ENCODE measurements around the gene YARS2.
"Not testable (repeated sequence)": the region's sequence is repeated elsewhere in the genome, so short reads cannot be mapped to it uniquely, and the experiment has no call there.

YARS2 gene

GRCh38 chr12:32726286-32726685, 29.4 kb downstream of the YARS2 start:
- no peak for DNase-seq (ENCODE audit: low spot score)
- no peak overlapping the region for H3K27ac ChIP-seq
- ChIA-PET CTCF (no interaction called here), POLR2A (ENCODE audit: low non-redundant PET) (no interaction called here)
- TF ChIP-seq CTCF (conservative IDR thresholded peaks at IDR 0.05; ENCODE audit: low read depth) = no peak

- DNase-seq (ENCODE audit: low spot score); POLR2A ChIA-PET (ENCODE audit: low non-redundant PET); CTCF ChIA-PET; H3K27ac ChIP-seq: not testable (repeated sequence)
Observed at GRCh38 chr12:32725308-32725707, 30.4 kb downstream of the YARS2 start.

GRCh38 chr12:32718926-32719325, 36.8 kb downstream of the YARS2 start:
- TF ChIP-seq CTCF (conservative IDR thresholded peaks at IDR 0.05; ENCODE audit: low read depth) = no peak
- POLR2A ChIA-PET (ENCODE audit: low non-redundant PET) = no interaction called here
- CTCF ChIA-PET = no interaction called here
- H3K27ac ChIP-seq = peak overlapping the region; percentile 62; the same call in 1 of the 2 replicates
- DNase-seq (ENCODE audit: low spot score) = peak; percentile 53

GRCh38 chr12:32714772-32715171, 40.9 kb downstream of the YARS2 start:
- no peak for TF ChIP-seq CTCF (conservative IDR thresholded peaks at IDR 0.05; ENCODE audit: low read depth)
- no peak overlapping the region for H3K27ac ChIP-seq
- POLR2A ChIA-PET (ENCODE audit: low non-redundant PET) = no interaction called here
- no peak for DNase-seq (ENCODE audit: low spot score)
- CTCF ChIA-PET = no interaction called here

- POLR2A ChIA-PET (ENCODE audit: low non-redundant PET) = no interaction called here
- CTCF ChIA-PET = no interaction called here
Observed at GRCh38 chr12:32708926-32709325, 46.8 kb downstream of the YARS2 start.

GRCh38 chr12:32706335-32707024, 49.2 kb downstream of the YARS2 start:
- CTCF ChIA-PET = interaction anchor here (0.6 kb wide), 2 partner anchors 885 to 1008 kb away, joined by 3 read pairs; no protein-coding TSS in a partner anchor
- H3K27ac ChIP-seq = no peak overlapping the region
- no peak for DNase-seq (ENCODE audit: low spot score)
- POLR2A ChIA-PET (ENCODE audit: low non-redundant PET) = no interaction called here
- no peak for TF ChIP-seq CTCF (conservative IDR thresholded peaks at IDR 0.05; ENCODE audit: low read depth)

More at GRCh38 chr12:32708926-32709325, 46.8 kb downstream of the YARS2 start:
- no peak overlapping the region for H3K27ac ChIP-seq
- TF ChIP-seq CTCF (conservative IDR thresholded peaks at IDR 0.05; ENCODE audit: low read depth) = no peak
- no peak for DNase-seq (ENCODE audit: low spot score)

GRCh38 chr12:32705783-32706182, 49.9 kb downstream of the YARS2 start:
- TF ChIP-seq CTCF (conservative IDR thresholded peaks at IDR 0.05; ENCODE audit: low read depth) = no peak
- POLR2A ChIA-PET (ENCODE audit: low non-redundant PET) = no interaction called here
- CTCF ChIA-PET = interaction anchor here (0.6 kb wide), 2 partner anchors 11 to 884 kb away, joined by 3 read pairs; no protein-coding TSS in a partner anchor
- H3K27ac ChIP-seq = no peak overlapping the region
- DNase-seq (ENCODE audit: low spot score) = no peak

All from RWPE1 (cell line).